GM19023 (cell line): Measurements from ENCODE around the gene RNF138.
"Not testable (repeated sequence)": the region's sequence is repeated elsewhere in the genome, so short reads cannot be mapped to it uniquely, and the experiment has no call there.

Source experiments
- ATAC-seq: cut with Tn5 transposase; IDR thresholded peaks from one replicate; pipeline ENCODE4 v1.9.1; 2021; ENCODE audit warnings: mild to moderate bottlenecking, moderate library complexity; ENCODE audit not compliant: unreplicated experiment

Gene RNF138

DNA sequence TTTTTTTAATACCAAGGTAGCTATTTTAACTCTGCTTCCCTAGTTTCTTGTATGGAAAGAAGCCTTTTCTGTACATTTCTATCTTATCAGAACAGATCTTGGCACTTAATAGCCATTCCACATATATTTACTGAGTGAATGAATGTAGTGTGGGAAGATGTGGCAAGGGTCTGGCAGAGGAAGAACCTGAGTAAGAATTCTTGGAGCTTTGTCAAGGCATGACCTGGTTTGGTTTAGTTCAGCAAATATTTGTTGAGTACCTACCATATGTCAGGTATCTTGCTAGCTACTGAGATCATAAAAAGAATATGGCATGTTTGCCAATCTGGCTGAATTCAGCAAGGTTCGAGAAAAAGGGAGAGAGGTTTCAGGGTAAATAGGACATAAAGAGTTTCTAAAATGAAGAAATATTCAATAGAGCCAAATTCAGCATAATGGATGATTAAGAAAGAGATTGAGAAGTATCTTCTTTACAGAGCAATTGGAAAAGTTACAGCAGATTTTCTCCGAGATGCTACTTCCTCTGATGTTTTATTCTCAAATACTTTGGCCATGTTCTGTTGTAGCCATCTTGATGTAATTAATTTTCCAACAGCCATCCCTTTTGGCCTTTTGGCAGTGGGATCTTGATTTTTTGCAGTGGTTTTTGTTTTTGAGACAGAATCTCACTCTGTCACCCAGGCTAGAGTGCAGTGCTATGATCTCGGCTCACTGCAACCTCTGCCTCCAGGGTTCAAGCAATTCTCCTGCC is 76.5 kb downstream of the RNF138 start:
- ATAC-seq = no peak

DNA sequence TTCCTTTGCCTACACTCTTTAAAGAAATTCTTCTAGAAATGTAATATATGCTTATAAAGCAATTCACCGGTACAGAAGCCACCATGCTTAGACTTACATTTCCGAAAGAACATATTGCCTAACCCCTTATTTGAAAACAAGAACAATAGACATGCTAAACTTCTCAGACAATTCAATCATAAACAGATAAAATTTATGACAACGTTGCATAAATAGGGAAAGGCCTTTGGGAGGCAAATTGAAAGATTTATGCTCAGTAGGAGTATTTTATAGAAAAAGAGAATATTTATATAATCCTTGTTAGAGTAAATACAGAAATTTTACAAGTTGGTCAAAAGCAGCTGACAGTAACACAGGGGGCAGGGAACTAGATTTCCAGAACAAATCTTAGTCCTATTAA is 82.0 kb downstream of the RNF138 start:
- no peak for ATAC-seq

DNA sequence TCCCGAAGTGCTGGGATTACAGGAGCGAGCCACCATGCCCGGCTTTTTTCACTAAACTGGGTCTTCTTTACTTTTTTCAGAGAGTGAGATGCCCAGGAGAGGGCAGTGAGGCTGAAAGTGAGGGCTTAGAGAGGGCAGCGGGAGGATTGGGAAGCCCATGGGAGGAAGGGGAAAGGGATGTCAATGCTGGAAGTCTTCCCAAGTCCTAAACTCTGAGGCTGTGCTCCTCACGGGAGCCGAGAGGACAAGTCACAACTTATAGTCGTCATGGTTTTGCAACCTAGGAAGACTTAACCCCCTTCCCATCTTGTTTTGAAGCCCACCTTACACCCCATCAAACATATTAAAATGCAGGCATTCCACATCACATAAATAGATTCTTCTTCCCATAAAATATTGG is 83.0 kb downstream of the RNF138 start:
- no peak for ATAC-seq

DNA sequence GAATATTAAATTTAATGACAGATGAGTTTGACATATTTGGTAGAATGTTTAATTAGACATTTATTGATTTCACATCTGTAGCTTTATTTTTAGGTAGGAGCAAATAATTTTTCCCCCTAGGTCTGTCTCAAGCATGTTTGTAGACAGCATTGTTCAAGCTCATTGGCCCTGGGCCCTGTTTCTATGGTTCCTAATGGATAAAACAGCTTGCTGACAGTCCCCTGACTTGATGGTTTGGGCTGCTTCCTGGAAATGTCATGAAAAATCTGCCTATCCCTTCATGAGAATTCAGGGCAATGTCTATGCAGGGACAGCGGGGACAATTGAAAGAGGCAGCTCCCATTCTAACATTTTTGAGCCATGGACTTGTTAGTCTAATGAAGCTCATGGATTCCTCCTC is 83.6 kb downstream of the RNF138 start:
- ATAC-seq = no peak

DNA sequence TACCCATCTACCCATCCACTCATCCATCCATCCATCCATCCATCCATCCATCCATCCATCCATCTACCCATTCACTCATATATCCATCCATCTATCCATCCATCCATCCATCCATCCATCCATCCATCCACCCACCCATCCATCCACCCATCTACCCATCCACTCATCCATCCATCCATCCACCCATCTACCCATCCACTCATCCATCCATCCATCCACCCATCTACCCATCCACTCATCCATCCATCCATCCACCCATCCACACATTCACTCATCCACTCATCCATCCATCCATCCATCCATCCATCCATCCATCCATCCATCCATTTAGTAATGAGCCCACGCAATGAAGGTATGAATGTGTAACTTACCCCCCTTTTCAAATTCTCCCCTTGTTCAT is 85.1 kb downstream of the RNF138 start:
- not testable (repeated sequence) for ATAC-seq

DNA sequence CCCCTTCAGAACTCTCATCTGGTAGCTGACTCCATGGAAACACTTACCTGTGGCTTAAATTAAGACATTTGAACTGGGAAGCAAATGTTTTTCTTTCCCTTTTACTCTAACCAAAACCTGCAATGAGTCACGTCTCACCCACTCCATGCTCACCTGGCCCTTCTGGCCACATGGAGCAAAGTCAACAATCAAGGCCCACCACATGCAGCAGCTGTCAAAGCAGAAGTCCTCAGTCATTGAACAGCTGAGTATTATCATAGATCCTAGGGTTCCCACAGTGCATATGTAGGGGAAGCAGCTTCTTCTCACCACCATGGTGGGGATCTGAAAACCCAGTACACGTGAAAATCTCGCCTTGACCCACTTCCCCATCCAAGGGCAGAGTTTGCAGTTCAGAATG is 85.9 kb downstream of the RNF138 start:
- ATAC-seq = no peak
